Neural cell (in vitro differentiated cells): ENCODE data around the gene SUMO2. TPM values are rescaled to one million over a fixed set of nuclear protein-coding genes. Genes with fewer than 3 reads are reported as not detected.

ENCODE experiments used
- H2AFZ ChIP-seq: fragments of 200-600, 300-800 bp; sonication (generic), shearing (Covaris generic); 2 replicates; pipeline ENCODE4 v1.6.0; 2014; ENCODE audit warnings: low read depth, mild to moderate bottlenecking, antibody characterized with exemption, low read length, moderate library complexity
- H3F3A ChIP-seq: fragments of 200-600 bp; shearing (Covaris generic); 2 replicates; pipeline ENCODE4 v1.6.1; 2016; ENCODE audit warnings: mild to moderate bottlenecking, moderate library complexity, mixed read lengths, antibody characterized with exemption, low read length; ENCODE audit not compliant: insufficient read depth, poor library complexity, severe bottlenecking
- H3K27ac ChIP-seq: fragments of 200-600, 300-800 bp; sonication (generic), shearing (Covaris generic); 2 replicates; pipeline ENCODE4 v1.5.1; 2014; ENCODE audit warnings: mild to moderate bottlenecking, low read length, moderate library complexity
- H3K27me3 ChIP-seq: fragments of 300-800, 200-600 bp; sonication (generic), shearing (Covaris generic); 2 replicates; pipeline ENCODE4 v1.6.0; 2014; ENCODE audit warnings: mild to moderate bottlenecking, low read depth, low read length, moderate library complexity; ENCODE audit not compliant: insufficient read depth
- H3K36me3 ChIP-seq: fragments of 300-800, 200-600 bp; sonication (generic), shearing (Covaris generic); 2 replicates; pipeline ENCODE4 v1.5.1; 2014; ENCODE audit warnings: mild to moderate bottlenecking, antibody characterized with exemption, low read length, moderate library complexity; ENCODE audit not compliant: insufficient read depth
- H3K4me2 ChIP-seq: fragments of 300-800, 200-600 bp; sonication (generic), shearing (Covaris generic); 2 replicates; pipeline ENCODE4 v1.6.0; 2014; ENCODE audit warnings: mild to moderate bottlenecking, low read length
- H3K4me3 ChIP-seq: fragments of 300-800, 200-600 bp; sonication (generic), shearing (Covaris generic); 2 replicates; pipeline ENCODE4 v1.5.1; 2014; ENCODE audit warnings: mild to moderate bottlenecking, low read length, moderate library complexity
- H3K79me2 ChIP-seq: fragments of 200-600 bp; shearing (Covaris generic); replicated peaks from 2 replicates; pipeline ENCODE4 v1.6.0; 2014; ENCODE audit warnings: mild to moderate bottlenecking, low read length, moderate library complexity; ENCODE audit not compliant: insufficient read depth
- H3K9ac ChIP-seq: fragments of 300-800, 200-600 bp; sonication (generic), shearing (Covaris generic); 2 replicates; pipeline ENCODE4 v1.6.1; 2016; ENCODE audit warnings: mild to moderate bottlenecking, low read length, mixed read lengths
- H3K9me2 ChIP-seq: fragments of 200-600 bp; shearing (Covaris generic); 2 replicates; pipeline ENCODE4 v1.6.1; 2016; ENCODE audit warnings: mild to moderate bottlenecking, low read length, mixed read lengths; ENCODE audit not compliant: insufficient read depth
- H3K9me3 ChIP-seq: fragments of 200-600, 300-800 bp; sonication (generic), shearing (Covaris generic); 2 replicates; pipeline ENCODE4 v1.6.1; 2016; ENCODE audit warnings: mild to moderate bottlenecking, mixed run types, low read length, moderate library complexity, mixed read lengths
- H4K20me1 ChIP-seq: fragments of 200-600 bp; shearing (Covaris generic); 2 replicates; pipeline ENCODE4 v1.6.1; 2016; ENCODE audit warnings: mild to moderate bottlenecking, mixed run types; ENCODE audit not compliant: insufficient read depth
- EP300 ChIP-seq: fragments of 450-650 bp; conservative IDR thresholded peaks from 2 replicates; pipeline ENCODE4 v1.6.1; 2014; ENCODE audit warnings: antibody characterized with exemption, mild to moderate bottlenecking, moderate library complexity; ENCODE audit not compliant: poor library complexity, severe bottlenecking
- EZH2 ChIP-seq: fragments of 200-600, 300-800 bp; shearing (Covaris generic), sonication (generic); IDR thresholded peaks from 2 replicates; pipeline ENCODE4 v1.6.1; 2014; ENCODE audit warnings: antibody characterized with exemption, low read length, borderline replicate concordance, mild to moderate bottlenecking; ENCODE audit not compliant: insufficient read depth, poor library complexity, severe bottlenecking
- MXI1 ChIP-seq: fragments of 450-650 bp; conservative IDR thresholded peaks from 2 replicates; pipeline ENCODE4 v1.6.1; 2014; ENCODE audit warnings: antibody characterized with exemption, mild to moderate bottlenecking; ENCODE audit not compliant: poor library complexity, severe bottlenecking
- POLR2AphosphoS5 ChIP-seq: IDR thresholded peaks from 2 replicates; pipeline ENCODE4 v1.6.1; 2012
- RAD21 ChIP-seq: fragments of 450-650 bp; conservative IDR thresholded peaks from 2 replicates; pipeline ENCODE4 v1.6.1; 2014; ENCODE audit warnings: antibody characterized with exemption, mild to moderate bottlenecking, moderate library complexity
- SMC3 ChIP-seq: fragments of 450-650 bp; conservative IDR thresholded peaks from 2 replicates; pipeline ENCODE4 v1.6.1; 2014; ENCODE audit warnings: antibody characterized with exemption, mild to moderate bottlenecking, moderate library complexity; ENCODE audit not compliant: poor library complexity
- TAF1 ChIP-seq: IDR thresholded peaks from 2 replicates; pipeline ENCODE4 v1.6.1; 2012; ENCODE audit warnings: low read depth
- polyA plus RNA-seq: library from polyadenylated mRNA; depleted of rRNA; stranded (reverse); fragments of >200 nt; gene quantifications from 2 replicates; pipeline ENCODE4 v1.2.3, GENCODE V29; 2014
- TF ChIP-seq, protein P1 (sequence below): fragments of 450-650 bp; IDR thresholded peaks from 2 replicates; pipeline ENCODE4 v1.5.1; 2014; ENCODE audit warnings: antibody characterized with exemption, mild to moderate bottlenecking, moderate library complexity; ENCODE audit not compliant: poor library complexity, severe bottlenecking
- TF ChIP-seq, protein P2 (sequence below): IDR thresholded peaks from 2 replicates; pipeline ENCODE4 v1.6.1; 2012; ENCODE audit warnings: borderline replicate concordance

SUMO2 gene
- polyA plus RNA-seq, 1 donor from 2014 or later, result 283 TPM

DNA sequence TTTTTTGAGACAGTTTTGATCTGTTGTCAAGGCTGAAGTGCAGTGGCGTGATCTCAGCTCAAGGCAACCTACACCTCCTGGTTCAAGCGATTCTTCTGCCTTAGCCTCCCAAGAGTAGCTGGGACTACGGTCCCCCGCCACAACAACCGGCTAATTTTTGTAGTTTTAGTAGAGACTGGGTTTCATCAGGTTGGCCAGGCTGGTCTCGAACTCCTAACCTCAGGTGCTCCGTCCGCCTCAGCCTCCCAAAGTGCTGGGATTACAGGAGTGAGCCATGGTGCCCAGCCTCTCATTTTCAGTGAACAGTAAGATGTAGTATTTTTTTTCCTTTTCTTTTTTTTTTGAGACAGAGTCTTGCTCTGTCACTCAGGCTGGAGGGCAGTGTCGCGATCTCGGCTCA, 7.8 kb downstream of the SUMO2 start:
- no peaks in the 10 kb centered on the region for H3K9me2 ChIP-seq
- no peak overlapping the region for H2AFZ ChIP-seq
- H3K36me3 ChIP-seq, result no peaks in the 10 kb centered on the region
- TF ChIP-seq EP300, result no peak
- no peak for TF ChIP-seq TAF1
- TF ChIP-seq SMC3, result no peak
- TF ChIP-seq EZH2, result no peak
- TF ChIP-seq POLR2AphosphoS5, result no peak
- TF ChIP-seq RAD21, result no peak
- TF ChIP-seq, protein P1, sequence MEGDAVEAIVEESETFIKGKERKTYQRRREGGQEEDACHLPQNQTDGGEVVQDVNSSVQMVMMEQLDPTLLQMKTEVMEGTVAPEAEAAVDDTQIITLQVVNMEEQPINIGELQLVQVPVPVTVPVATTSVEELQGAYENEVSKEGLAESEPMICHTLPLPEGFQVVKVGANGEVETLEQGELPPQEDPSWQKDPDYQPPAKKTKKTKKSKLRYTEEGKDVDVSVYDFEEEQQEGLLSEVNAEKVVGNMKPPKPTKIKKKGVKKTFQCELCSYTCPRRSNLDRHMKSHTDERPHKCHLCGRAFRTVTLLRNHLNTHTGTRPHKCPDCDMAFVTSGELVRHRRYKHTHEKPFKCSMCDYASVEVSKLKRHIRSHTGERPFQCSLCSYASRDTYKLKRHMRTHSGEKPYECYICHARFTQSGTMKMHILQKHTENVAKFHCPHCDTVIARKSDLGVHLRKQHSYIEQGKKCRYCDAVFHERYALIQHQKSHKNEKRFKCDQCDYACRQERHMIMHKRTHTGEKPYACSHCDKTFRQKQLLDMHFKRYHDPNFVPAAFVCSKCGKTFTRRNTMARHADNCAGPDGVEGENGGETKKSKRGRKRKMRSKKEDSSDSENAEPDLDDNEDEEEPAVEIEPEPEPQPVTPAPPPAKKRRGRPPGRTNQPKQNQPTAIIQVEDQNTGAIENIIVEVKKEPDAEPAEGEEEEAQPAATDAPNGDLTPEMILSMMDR, result no peak
- TF ChIP-seq, protein P2, sequence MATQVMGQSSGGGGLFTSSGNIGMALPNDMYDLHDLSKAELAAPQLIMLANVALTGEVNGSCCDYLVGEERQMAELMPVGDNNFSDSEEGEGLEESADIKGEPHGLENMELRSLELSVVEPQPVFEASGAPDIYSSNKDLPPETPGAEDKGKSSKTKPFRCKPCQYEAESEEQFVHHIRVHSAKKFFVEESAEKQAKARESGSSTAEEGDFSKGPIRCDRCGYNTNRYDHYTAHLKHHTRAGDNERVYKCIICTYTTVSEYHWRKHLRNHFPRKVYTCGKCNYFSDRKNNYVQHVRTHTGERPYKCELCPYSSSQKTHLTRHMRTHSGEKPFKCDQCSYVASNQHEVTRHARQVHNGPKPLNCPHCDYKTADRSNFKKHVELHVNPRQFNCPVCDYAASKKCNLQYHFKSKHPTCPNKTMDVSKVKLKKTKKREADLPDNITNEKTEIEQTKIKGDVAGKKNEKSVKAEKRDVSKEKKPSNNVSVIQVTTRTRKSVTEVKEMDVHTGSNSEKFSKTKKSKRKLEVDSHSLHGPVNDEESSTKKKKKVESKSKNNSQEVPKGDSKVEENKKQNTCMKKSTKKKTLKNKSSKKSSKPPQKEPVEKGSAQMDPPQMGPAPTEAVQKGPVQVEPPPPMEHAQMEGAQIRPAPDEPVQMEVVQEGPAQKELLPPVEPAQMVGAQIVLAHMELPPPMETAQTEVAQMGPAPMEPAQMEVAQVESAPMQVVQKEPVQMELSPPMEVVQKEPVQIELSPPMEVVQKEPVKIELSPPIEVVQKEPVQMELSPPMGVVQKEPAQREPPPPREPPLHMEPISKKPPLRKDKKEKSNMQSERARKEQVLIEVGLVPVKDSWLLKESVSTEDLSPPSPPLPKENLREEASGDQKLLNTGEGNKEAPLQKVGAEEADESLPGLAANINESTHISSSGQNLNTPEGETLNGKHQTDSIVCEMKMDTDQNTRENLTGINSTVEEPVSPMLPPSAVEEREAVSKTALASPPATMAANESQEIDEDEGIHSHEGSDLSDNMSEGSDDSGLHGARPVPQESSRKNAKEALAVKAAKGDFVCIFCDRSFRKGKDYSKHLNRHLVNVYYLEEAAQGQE, result no peak
- H4K20me1 ChIP-seq, result peaks cover 6% of the 10 kb centered on the region
- H3F3A ChIP-seq, result peaks cover 4% of the 10 kb centered on the region
- H3K27me3 ChIP-seq, result no peaks in the 10 kb centered on the region
- no peak overlapping the region for H3K4me2 ChIP-seq
- peaks cover 57% of the 10 kb centered on the region for H3K79me2 ChIP-seq
- H3K4me3 ChIP-seq, result no peak overlapping the region
- no peak overlapping the region for H3K9ac ChIP-seq
- H3K9me3 ChIP-seq, result no peaks in the 10 kb centered on the region
- no peak overlapping the region for H3K27ac ChIP-seq

DNA sequence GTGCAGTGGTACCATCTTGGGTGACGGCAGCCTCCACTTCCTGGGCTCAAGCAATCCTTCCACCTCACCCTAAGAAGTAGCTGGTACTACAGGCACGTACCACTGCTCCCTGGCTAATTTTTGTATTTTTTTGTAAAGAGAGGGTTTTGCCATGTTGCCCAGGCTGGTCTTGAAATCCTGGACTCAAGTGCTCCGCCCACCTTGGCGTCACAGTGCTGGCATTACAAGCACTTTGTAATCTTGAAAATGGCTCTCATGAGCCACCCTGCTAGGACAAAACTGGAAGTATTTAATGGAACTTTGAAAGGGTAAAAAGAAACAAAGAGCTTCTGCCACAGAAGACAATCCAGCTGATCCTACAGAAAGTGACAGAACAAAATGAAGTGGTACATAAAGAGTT, 9.2 kb downstream of the SUMO2 start:
- H3K79me2 ChIP-seq, result peaks cover 44% of the 10 kb centered on the region
- no peak for TF ChIP-seq SMC3
- no peak for TF ChIP-seq TAF1
- H3F3A ChIP-seq, result peaks cover 4% of the 10 kb centered on the region
- no peak overlapping the region for H3K4me3 ChIP-seq
- H3K27me3 ChIP-seq, result no peaks in the 10 kb centered on the region
- no peaks in the 10 kb centered on the region for H3K9me2 ChIP-seq
- peaks cover 6% of the 10 kb centered on the region for H4K20me1 ChIP-seq
- H3K9me3 ChIP-seq, result no peaks in the 10 kb centered on the region
- H3K4me2 ChIP-seq, result no peak overlapping the region
- H3K36me3 ChIP-seq, result no peaks in the 10 kb centered on the region
- H3K9ac ChIP-seq, result no peak overlapping the region
- no peak overlapping the region for H2AFZ ChIP-seq
- no peak overlapping the region for H3K27ac ChIP-seq

DNA sequence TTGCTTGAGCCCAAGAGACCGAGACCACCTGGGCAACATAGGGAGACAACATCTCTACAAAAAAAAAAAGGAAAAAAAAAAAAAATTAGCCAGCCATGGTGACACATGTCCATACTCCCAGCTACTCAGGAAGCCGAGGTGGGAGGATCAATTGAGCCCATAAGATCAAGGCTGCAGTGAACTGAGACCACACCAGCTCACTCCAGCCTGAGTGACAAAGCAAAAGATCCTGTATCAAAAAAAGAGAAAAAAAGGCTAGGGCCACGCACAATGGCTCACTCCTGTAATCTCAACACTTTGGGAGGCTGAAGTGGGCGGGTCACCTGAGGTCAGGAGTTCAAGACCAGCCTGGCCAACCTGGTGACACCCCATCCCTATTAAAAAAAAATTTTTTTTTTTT, 13.8 kb downstream of the SUMO2 start:
- Histone ChIP-seq H3K79me2 (peaks cover 13% of the 10 kb centered on the region), H2AFZ (no peak overlapping the region), H4K20me1 (peaks cover 3% of the 10 kb centered on the region), H3K4me3 (no peak overlapping the region), H3K9ac (no peak overlapping the region), H3K9me2 (no peaks in the 10 kb centered on the region), H3F3A (peaks cover 4% of the 10 kb centered on the region), H3K27ac (no peak overlapping the region), H3K27me3 (no peaks in the 10 kb centered on the region), H3K36me3 (no peaks in the 10 kb centered on the region), H3K9me3 (no peaks in the 10 kb centered on the region), H3K4me2 (no peak overlapping the region)
- TF ChIP-seq, protein P1, result no peak
- TF ChIP-seq EP300 (no peak), RAD21 (no peak), MXI1 (no peak), EZH2 (no peak), POLR2AphosphoS5 (no peak), SMC3 (no peak), TAF1 (no peak)
- TF ChIP-seq, protein P2, result no peak
